OCI-LY1 (cell line): ENCODE measurements around the gene RAB12.
"Not testable (repeated sequence)": the region's sequence is repeated elsewhere in the genome, so short reads cannot be mapped to it uniquely, and the experiment has no call there.

ENCODE experiments used
- H2AFZ ChIP-seq: fragments of 200-600 bp; sonication (generic), shearing (Covaris generic); 2 replicates; pipeline ENCODE4 v1.6.0; 2014; ENCODE audit warnings: antibody characterized with exemption, mild to moderate bottlenecking, low read length
- H3F3A ChIP-seq: fragments of 200-600 bp; sonication (generic), shearing (Covaris generic); 2 replicates; pipeline ENCODE4 v1.6.0; 2014; ENCODE audit warnings: mild to moderate bottlenecking, antibody characterized with exemption, low read length, moderate library complexity; ENCODE audit not compliant: insufficient read depth
- H3K27ac ChIP-seq: fragments of 200-600 bp; sonication (generic); 2 replicates; pipeline ENCODE4 v1.5.1; 2014; ENCODE audit warnings: low read length, mixed run types, mild to moderate bottlenecking, low read depth; ENCODE audit not compliant: poor library complexity, severe bottlenecking
- H3K27me3 ChIP-seq: fragments of 200-600 bp; sonication (generic); 2 replicates; pipeline ENCODE4 v1.6.0; 2014; ENCODE audit warnings: antibody characterized with exemption, mild to moderate bottlenecking, low read length, moderate library complexity; ENCODE audit not compliant: insufficient read depth
- H3K36me3 ChIP-seq: fragments of 200-600 bp; sonication (generic); 2 replicates; pipeline ENCODE4 v1.6.1; 2014; ENCODE audit warnings: mild to moderate bottlenecking, antibody characterized with exemption, low read length, moderate library complexity, mixed read lengths; ENCODE audit not compliant: insufficient read depth
- H3K4me1 ChIP-seq: fragments of 200-600 bp; sonication (generic); 2 replicates; pipeline ENCODE4 v1.5.1; 2014; ENCODE audit warnings: mild to moderate bottlenecking, low read length, moderate library complexity; ENCODE audit not compliant: insufficient read depth, severe bottlenecking
- H3K4me2 ChIP-seq: fragments of 200-600 bp; sonication (generic), shearing (Covaris generic); 2 replicates; pipeline ENCODE4 v1.6.1; 2014; ENCODE audit warnings: low read length
- H3K4me3 ChIP-seq: fragments of 200-600 bp; sonication (generic); 2 replicates; pipeline ENCODE4 v1.5.1; 2014; ENCODE audit warnings: low read length, low read depth, mild to moderate bottlenecking, mixed read lengths; ENCODE audit not compliant: poor library complexity, severe bottlenecking
- H3K79me2 ChIP-seq: fragments of 200-600 bp; shearing (Covaris generic); 2 replicates; pipeline ENCODE4 v1.6.1; 2016; ENCODE audit warnings: mixed run types, low read length, mixed read lengths; ENCODE audit not compliant: insufficient read depth
- H3K9ac ChIP-seq: fragments of 200-600 bp; sonication (generic), shearing (Covaris generic); 2 replicates; pipeline ENCODE4 v1.6.1; 2014; ENCODE audit warnings: mild to moderate bottlenecking, low read length, mixed read lengths
- H3K9me2 ChIP-seq: fragments of 200-600 bp; sonication (generic), shearing (Covaris generic); 2 replicates; pipeline ENCODE4 v1.6.1; 2014; ENCODE audit warnings: low read depth, mild to moderate bottlenecking, low read length, mixed read lengths
- H3K9me3 ChIP-seq: fragments of 200-600 bp; shearing (Covaris generic); 2 replicates; pipeline ENCODE4 v1.6.1; 2014; ENCODE audit warnings: low read length, mixed read lengths
- H4K20me1 ChIP-seq: fragments of 200-600 bp; sonication (generic), shearing (Covaris generic); 2 replicates; pipeline ENCODE4 v1.6.0; 2016; ENCODE audit warnings: mild to moderate bottlenecking, low read length; ENCODE audit not compliant: insufficient read depth
- EZH2 ChIP-seq: fragments of 200-600 bp; sonication (generic), shearing (Covaris generic); IDR thresholded peaks from 2 replicates; pipeline ENCODE4 v1.8.0; 2017; ENCODE audit warnings: borderline replicate concordance, mixed run types, mild to moderate bottlenecking, antibody characterized with exemption, low read length, moderate library complexity, mixed read lengths
- TF ChIP-seq, protein P1 (sequence below): fragments of 200-600 bp; sonication (generic), shearing (Covaris generic); IDR thresholded peaks from 2 replicates; pipeline ENCODE4 v1.5.1; 2017; ENCODE audit warnings: mild to moderate bottlenecking, antibody characterized with exemption, low read length, moderate library complexity, mixed read lengths

The RAB12 gene

DNA sequence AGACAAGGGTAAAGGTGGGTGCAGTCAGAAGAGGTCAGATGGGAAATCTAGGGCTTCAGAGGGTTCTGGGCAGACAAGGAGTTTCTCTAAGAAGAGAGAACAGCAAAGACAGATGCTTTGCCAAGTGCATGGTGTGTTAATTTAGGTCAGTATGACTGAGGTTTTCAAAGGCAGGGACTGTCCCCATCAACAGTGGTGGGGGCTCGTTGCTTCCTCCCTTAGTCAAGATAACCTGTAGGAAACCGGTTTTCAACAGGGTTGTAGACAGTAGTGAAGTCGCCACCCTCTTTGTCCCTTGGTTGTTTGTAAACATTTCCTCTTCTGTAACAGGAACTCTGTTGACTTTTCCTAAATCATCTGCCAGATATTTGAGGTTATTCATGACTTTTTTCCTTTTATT lies 11.6 kb downstream of the RAB12 start:
- Histone ChIP-seq H3K79me2 (peaks cover 66% of the 10 kb centered on the region), H3K4me3 (no peak overlapping the region), H4K20me1 (no peaks in the 10 kb centered on the region), H3F3A (no peaks in the 10 kb centered on the region), H3K9me2 (no peaks in the 10 kb centered on the region), H3K27ac (no peak overlapping the region), H3K36me3 (peaks cover 16% of the 10 kb centered on the region; the same call in 1 of the 2 replicates), H3K4me1 (peaks cover 50% of the 10 kb centered on the region), H3K27me3 (no peaks in the 10 kb centered on the region), H2AFZ (no peak overlapping the region), H3K9me3 (no peaks in the 10 kb centered on the region), H3K4me2 (no peak overlapping the region), H3K9ac (no peak overlapping the region)
- TF ChIP-seq, protein P1, sequence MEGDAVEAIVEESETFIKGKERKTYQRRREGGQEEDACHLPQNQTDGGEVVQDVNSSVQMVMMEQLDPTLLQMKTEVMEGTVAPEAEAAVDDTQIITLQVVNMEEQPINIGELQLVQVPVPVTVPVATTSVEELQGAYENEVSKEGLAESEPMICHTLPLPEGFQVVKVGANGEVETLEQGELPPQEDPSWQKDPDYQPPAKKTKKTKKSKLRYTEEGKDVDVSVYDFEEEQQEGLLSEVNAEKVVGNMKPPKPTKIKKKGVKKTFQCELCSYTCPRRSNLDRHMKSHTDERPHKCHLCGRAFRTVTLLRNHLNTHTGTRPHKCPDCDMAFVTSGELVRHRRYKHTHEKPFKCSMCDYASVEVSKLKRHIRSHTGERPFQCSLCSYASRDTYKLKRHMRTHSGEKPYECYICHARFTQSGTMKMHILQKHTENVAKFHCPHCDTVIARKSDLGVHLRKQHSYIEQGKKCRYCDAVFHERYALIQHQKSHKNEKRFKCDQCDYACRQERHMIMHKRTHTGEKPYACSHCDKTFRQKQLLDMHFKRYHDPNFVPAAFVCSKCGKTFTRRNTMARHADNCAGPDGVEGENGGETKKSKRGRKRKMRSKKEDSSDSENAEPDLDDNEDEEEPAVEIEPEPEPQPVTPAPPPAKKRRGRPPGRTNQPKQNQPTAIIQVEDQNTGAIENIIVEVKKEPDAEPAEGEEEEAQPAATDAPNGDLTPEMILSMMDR, result no peak
- TF ChIP-seq EZH2, result no peak

DNA sequence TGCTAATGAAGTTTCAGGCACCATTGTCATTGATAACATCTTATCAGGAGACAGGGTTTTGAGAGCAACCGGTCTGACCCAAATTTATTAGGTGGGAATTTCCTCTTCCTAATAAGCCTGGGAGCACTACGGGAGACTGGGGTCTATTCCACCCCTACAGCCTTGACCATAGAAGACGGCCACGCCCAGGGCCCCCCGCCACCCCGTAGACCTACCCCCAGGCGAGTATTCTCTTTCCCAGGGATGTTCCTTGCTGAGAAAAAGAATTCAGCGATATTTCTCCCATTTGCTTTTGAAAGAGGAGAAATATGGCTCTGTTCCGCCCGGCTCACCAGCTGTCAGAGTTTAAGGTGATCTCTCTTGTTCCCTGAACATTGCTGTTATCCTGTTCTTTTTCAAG lies 13.4 kb downstream of the RAB12 start:
- H3K9me3 ChIP-seq, H4K20me1 ChIP-seq, H3K27ac ChIP-seq, H3F3A ChIP-seq, H3K27me3 ChIP-seq, H3K4me2 ChIP-seq, H3K9me2 ChIP-seq, H3K4me3 ChIP-seq, H2AFZ ChIP-seq, H3K9ac ChIP-seq: not testable (repeated sequence)
- Histone ChIP-seq H3K79me2 (peaks cover 50% of the 10 kb centered on the region), H3K36me3 (peaks cover 34% of the 10 kb centered on the region; the same call in 1 of the 2 replicates), H3K4me1 (peaks cover 50% of the 10 kb centered on the region)

DNA sequence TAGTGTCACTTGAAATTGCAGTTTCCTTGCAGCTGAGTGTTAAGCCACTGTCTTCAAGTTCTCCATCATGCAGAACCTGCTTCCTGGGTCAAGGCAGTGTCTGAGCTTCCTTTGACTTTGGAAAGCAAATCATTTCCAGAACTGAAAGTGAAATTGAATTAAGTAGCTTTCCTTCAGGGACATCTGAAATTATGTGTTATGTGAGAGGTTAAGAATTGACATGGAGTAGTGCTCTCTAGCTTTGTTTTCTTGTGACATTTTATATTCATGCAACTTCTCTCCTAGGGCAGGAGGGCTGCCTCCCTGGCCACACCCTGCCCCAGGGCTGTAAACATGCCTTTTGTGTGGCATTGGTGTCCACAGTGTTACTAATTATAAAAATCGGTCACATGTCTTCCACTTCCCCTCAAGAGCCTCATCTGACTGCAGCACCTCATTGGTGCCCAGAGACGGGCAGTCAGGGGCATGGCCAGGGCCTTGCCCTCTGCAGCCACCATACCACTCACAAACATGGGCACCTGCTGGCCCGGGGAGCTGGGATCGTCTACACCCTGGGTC lies 14.4 kb downstream of the RAB12 start:
- no peaks in the 10 kb centered on the region for H3K9me3 ChIP-seq
- H3K9ac ChIP-seq, result no peak overlapping the region
- H3K4me3 ChIP-seq, result no peak overlapping the region
- no peak overlapping the region for H2AFZ ChIP-seq
- no peaks in the 10 kb centered on the region for H3F3A ChIP-seq
- peak overlapping the region; percentile 24 for H3K4me2 ChIP-seq
- H3K9me2 ChIP-seq, result no peaks in the 10 kb centered on the region
- TF ChIP-seq, protein P1, result no peak
- no peak for TF ChIP-seq EZH2
- no peaks in the 10 kb centered on the region for H4K20me1 ChIP-seq
- peaks cover 41% of the 10 kb centered on the region for H3K79me2 ChIP-seq
- H3K27me3 ChIP-seq, result no peaks in the 10 kb centered on the region
- peaks cover 50% of the 10 kb centered on the region for H3K4me1 ChIP-seq
- peaks cover 33% of the 10 kb centered on the region; the same call in 1 of the 2 replicates for H3K36me3 ChIP-seq
- peak overlapping the region; percentile 17 for H3K27ac ChIP-seq

DNA sequence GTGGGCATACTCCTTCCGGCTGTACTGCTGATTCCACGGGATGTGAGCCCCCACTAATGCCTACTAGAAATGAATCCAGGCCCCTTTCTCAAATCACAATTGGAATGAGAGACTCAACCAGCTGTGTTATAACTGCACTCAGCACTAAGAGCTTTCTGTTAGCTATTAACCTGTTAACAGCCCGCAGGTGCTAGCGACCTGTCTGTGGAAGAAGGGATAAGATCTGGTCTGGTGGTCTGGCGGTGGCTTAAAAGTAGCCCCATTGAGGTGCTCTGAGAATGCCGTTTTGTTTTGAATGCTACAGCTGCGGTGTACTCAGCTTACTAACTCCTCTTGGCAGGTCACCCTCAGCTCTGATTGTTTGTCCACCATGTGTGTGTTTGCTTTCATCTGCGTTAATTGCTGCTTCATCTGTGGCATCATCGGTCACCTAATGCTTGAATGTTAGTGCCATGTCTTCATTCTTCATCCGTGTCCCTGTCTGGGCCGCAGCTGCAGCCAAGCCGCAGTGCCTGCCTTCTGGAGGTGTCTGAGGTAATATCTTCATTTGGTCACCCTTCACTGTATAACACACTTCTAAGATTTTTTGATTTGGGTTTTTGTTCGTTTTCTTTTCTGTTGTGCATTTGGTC lies 16.3 kb downstream of the RAB12 start:
- H3K79me2 ChIP-seq, result peaks cover 21% of the 10 kb centered on the region
- H4K20me1 ChIP-seq, result no peaks in the 10 kb centered on the region
- TF ChIP-seq, protein P1, result no peak
- TF ChIP-seq EZH2, result no peak
- H3K4me3 ChIP-seq, result no peak overlapping the region
- H3K9me2 ChIP-seq, result no peaks in the 10 kb centered on the region
- peaks cover 35% of the 10 kb centered on the region for H3K4me1 ChIP-seq
- no peaks in the 10 kb centered on the region for H3K27me3 ChIP-seq
- H3K4me2 ChIP-seq, result no peak overlapping the region
- no peaks in the 10 kb centered on the region for H3K9me3 ChIP-seq
- no peaks in the 10 kb centered on the region for H3F3A ChIP-seq
- peaks cover 46% of the 10 kb centered on the region; the same call in 1 of the 2 replicates for H3K36me3 ChIP-seq
- H2AFZ ChIP-seq, result no peak overlapping the region
- H3K9ac ChIP-seq, result no peak overlapping the region
- H3K27ac ChIP-seq, result no peak overlapping the region
